ENCODE results near the gene CDH23.

DNA sequence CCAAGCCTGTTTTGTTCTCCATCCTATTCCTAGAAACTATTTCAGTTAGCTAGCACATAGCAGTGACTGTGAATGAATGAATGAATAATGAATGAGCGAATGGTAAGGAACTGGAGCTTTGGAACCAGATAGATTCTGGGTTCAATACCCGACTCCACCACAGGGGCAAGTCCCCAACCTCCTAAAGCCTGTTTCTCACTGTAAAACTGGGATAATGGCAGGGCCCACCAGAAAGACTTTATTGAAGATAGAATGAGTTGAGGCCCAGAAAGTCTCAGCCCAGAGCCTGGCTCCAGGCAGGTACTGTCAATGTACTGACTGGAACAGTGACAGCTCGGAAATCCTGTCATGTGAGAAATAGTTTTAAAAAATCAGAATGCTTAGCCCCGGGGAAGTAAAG, 1.1 kb upstream of the CDH23 start:
- TF ChIP-seq EZH2phosphoT487 (IDR thresholded peaks at IDR 0.05; ENCODE audit: borderline replicate concordance) = no peak
- TF ChIP-seq CTCF (conservative IDR thresholded peaks at IDR 0.05; ENCODE audit: low read length) = no peak; the same call in 1 of the 2 replicates

All from Loucy (cell line).